GM19455 (cell line): Measurements from ENCODE around the gene CDH4.

ENCODE experiments used
- ATAC-seq: cut with Tn5 transposase; IDR thresholded peaks from one replicate; pipeline ENCODE4 v1.9.1; 2021; ENCODE audit not compliant: unreplicated experiment

Gene CDH4

GRCh38 chr20:61861054-61861841 lies 609.2 kb downstream of the CDH4 start:
- ATAC-seq, result no peak

GRCh38 chr20:61861858-61862257 lies 609.8 kb downstream of the CDH4 start:
- ATAC-seq, result no peak

GRCh38 chr20:61862881-61863280 lies 610.8 kb downstream of the CDH4 start:
- ATAC-seq, result no peak

- ATAC-seq, result no peak
These were observed 612.4 kb downstream of the CDH4 start for GRCh38 chr20:61864481-61864880.

GRCh38 chr20:61865353-61865752 lies 613.3 kb downstream of the CDH4 start:
- no peak for ATAC-seq

- no peak for ATAC-seq
These were observed 614.1 kb downstream of the CDH4 start for GRCh38 chr20:61866165-61866564.

GRCh38 chr20:61868006-61868405 lies 615.9 kb downstream of the CDH4 start:
- no peak for ATAC-seq

GRCh38 chr20:61868466-61869090 lies 616.5 kb downstream of the CDH4 start:
- ATAC-seq, result no peak

GRCh38 chr20:61869750-61870507 lies 617.9 kb downstream of the CDH4 start:
- ATAC-seq, result no peak

- no peak for ATAC-seq
These were observed 619.1 kb downstream of the CDH4 start for GRCh38 chr20:61871160-61871559.

- no peak for ATAC-seq
These were observed 619.9 kb downstream of the CDH4 start for GRCh38 chr20:61871913-61872312.

- no peak for ATAC-seq
These were observed 620.4 kb downstream of the CDH4 start for GRCh38 chr20:61872371-61872900.

- ATAC-seq, result no peak
These were observed 621.8 kb downstream of the CDH4 start for GRCh38 chr20:61873651-61874420.

- no peak for ATAC-seq
These were observed 622.5 kb downstream of the CDH4 start for GRCh38 chr20:61874421-61875068.

- no peak for ATAC-seq
These were observed 623.3 kb downstream of the CDH4 start for GRCh38 chr20:61875221-61875885.

- ATAC-seq, result no peak
These were observed 623.9 kb downstream of the CDH4 start for GRCh38 chr20:61875996-61876395.

- ATAC-seq, result no peak
These were observed 625.1 kb downstream of the CDH4 start for GRCh38 chr20:61876952-61877728.

- ATAC-seq, result no peak
These were observed 625.9 kb downstream of the CDH4 start for GRCh38 chr20:61877776-61878477.
